GM12864 (cell line): ENCODE results near the gene SIM2.
"Not testable (repeated sequence)": the region's sequence is repeated elsewhere in the genome, so short reads cannot be mapped to it uniquely, and the experiment has no call there.

Experiments used
- DNase-seq: peaks from one replicate; pipeline ENCODE4 v3.0.0-alpha.2; 2011; ENCODE audit warnings: low read depth
- H3K4me3 ChIP-seq: 2 replicates; pipeline ENCODE4 v1.5.1; 2011; ENCODE audit warnings: mild to moderate bottlenecking, low read depth, low read length, control low read depth
- CTCF ChIP-seq: IDR thresholded peaks from 2 replicates; pipeline ENCODE4 v1.5.1; 2011; ENCODE audit warnings: low read depth, mild to moderate bottlenecking, moderate library complexity, low read length, control low read depth, inconsistent platforms; ENCODE audit errors: missing control alignments

Gene SIM2

GRCh38 chr21:36698981-36699545 is at the start of gene SIM2:
Gene SIM2, plus strand, starts transcription at chr21:36699115. Its CDS starts 632 bp downstream, at chr21:36699747.
- no peak for TF ChIP-seq CTCF
- DNase-seq = no peak
- H3K4me3 ChIP-seq = no peak within 1 kb of the TSS

- DNase-seq = no peak
Observed at GRCh38 chr21:36654324-36654723, 44.6 kb upstream of the SIM2 start.

GRCh38 chr21:36654796-36655325 is 44.1 kb upstream of the SIM2 start:
- no peak for DNase-seq
- H3K4me3 ChIP-seq = no peak overlapping the region

More at GRCh38 chr21:36654324-36654723, 44.6 kb upstream of the SIM2 start:
- TF ChIP-seq CTCF = no peak
- no peak overlapping the region for H3K4me3 ChIP-seq

GRCh38 chr21:36656138-36656537 is 42.8 kb upstream of the SIM2 start:
- no peak overlapping the region for H3K4me3 ChIP-seq
- TF ChIP-seq CTCF = no peak
- no peak for DNase-seq

More at GRCh38 chr21:36654796-36655325, 44.1 kb upstream of the SIM2 start:
- TF ChIP-seq CTCF = no peak

GRCh38 chr21:36657290-36657689 is 41.6 kb upstream of the SIM2 start:
- not testable (repeated sequence) for H3K4me3 ChIP-seq, DNase-seq

GRCh38 chr21:36657999-36658398 is 40.9 kb upstream of the SIM2 start:
- no peak for DNase-seq

GRCh38 chr21:36658926-36659325 is 40.0 kb upstream of the SIM2 start:
- no peak overlapping the region for H3K4me3 ChIP-seq
- TF ChIP-seq CTCF = no peak
- no peak for DNase-seq

More at GRCh38 chr21:36657999-36658398, 40.9 kb upstream of the SIM2 start:
- no peak overlapping the region for H3K4me3 ChIP-seq
- no peak for TF ChIP-seq CTCF
